KMS-11 (cell line): ENCODE data around the gene TIMM10.

Experiments used
- H2AFZ ChIP-seq: fragments of 200-600 bp; sonication (generic); 2 replicates; pipeline ENCODE4 v1.6.1; 2016; ENCODE audit warnings: antibody characterized with exemption, mixed run types, low read depth
- H3K27ac ChIP-seq: fragments of 200-600 bp; sonication (generic); 2 replicates; pipeline ENCODE4 v1.6.1; 2016; ENCODE audit warnings: mild to moderate bottlenecking, mixed run types
- H3K27me3 ChIP-seq: fragments of 200-600 bp; sonication (generic); 2 replicates; pipeline ENCODE4 v1.6.1; 2017; ENCODE audit warnings: mild to moderate bottlenecking, low read depth, mixed run types, moderate library complexity; ENCODE audit not compliant: insufficient read depth
- H3K36me3 ChIP-seq: fragments of 200-600 bp; sonication (generic); 2 replicates; pipeline ENCODE4 v1.6.1; 2017; ENCODE audit warnings: mild to moderate bottlenecking, mixed run types; ENCODE audit not compliant: insufficient read depth
- H3K4me1 ChIP-seq: fragments of 200-600 bp; sonication (generic); 2 replicates; pipeline ENCODE4 v1.6.1; 2016; ENCODE audit warnings: mild to moderate bottlenecking, low read depth, mixed run types; ENCODE audit not compliant: poor library complexity, severe bottlenecking
- H3K4me2 ChIP-seq: fragments of 200-600 bp; sonication (generic); 2 replicates; pipeline ENCODE4 v1.7.0; 2016; ENCODE audit warnings: mild to moderate bottlenecking, mixed run types
- H3K4me3 ChIP-seq: fragments of 200-600 bp; sonication (generic); IDR thresholded peaks from 2 replicates; pipeline ENCODE4 v1.6.1; 2017; ENCODE audit warnings: low read depth, low read length, mixed read lengths; ENCODE audit not compliant: insufficient read depth
- H3K79me2 ChIP-seq: fragments of 200-600 bp; sonication (generic); 2 replicates; pipeline ENCODE4 v1.6.1; 2016; ENCODE audit warnings: low read depth, mixed run types; ENCODE audit not compliant: insufficient read depth
- H3K9ac ChIP-seq: fragments of 200-600 bp; sonication (generic); 2 replicates; pipeline ENCODE4 v1.6.1; 2016; ENCODE audit warnings: mild to moderate bottlenecking, mixed run types
- H4K20me1 ChIP-seq: fragments of 200-600 bp; sonication (generic); 2 replicates; pipeline ENCODE4 v1.6.1; 2016; ENCODE audit warnings: mild to moderate bottlenecking, mixed run types; ENCODE audit not compliant: insufficient read depth
- TF ChIP-seq, protein P1 (sequence below): fragments of 200-600 bp; sonication (generic); conservative IDR thresholded peaks from 2 replicates; pipeline ENCODE4 v1.6.1; 2017; ENCODE audit warnings: low read depth, mild to moderate bottlenecking, antibody characterized with exemption, low read length, moderate library complexity, mixed read lengths

TIMM10 gene

GRCh38 chr11:57499983-57500461 is 30.5 kb downstream of the TIMM10 start:
- H3K27me3 ChIP-seq: no peaks in the 10 kb centered on the region
- H3K36me3 ChIP-seq: no peaks in the 10 kb centered on the region
- H3K4me3 ChIP-seq: no peak overlapping the region
- H3K79me2 ChIP-seq: no peaks in the 10 kb centered on the region
- no peaks in the 10 kb centered on the region for H4K20me1 ChIP-seq
- no peak overlapping the region for H3K4me2 ChIP-seq
- no peak overlapping the region for H3K9ac ChIP-seq
- H3K4me1 ChIP-seq: no peaks in the 10 kb centered on the region
- no peak overlapping the region for H2AFZ ChIP-seq
- H3K27ac ChIP-seq: no peak overlapping the region
- TF ChIP-seq, protein P1, sequence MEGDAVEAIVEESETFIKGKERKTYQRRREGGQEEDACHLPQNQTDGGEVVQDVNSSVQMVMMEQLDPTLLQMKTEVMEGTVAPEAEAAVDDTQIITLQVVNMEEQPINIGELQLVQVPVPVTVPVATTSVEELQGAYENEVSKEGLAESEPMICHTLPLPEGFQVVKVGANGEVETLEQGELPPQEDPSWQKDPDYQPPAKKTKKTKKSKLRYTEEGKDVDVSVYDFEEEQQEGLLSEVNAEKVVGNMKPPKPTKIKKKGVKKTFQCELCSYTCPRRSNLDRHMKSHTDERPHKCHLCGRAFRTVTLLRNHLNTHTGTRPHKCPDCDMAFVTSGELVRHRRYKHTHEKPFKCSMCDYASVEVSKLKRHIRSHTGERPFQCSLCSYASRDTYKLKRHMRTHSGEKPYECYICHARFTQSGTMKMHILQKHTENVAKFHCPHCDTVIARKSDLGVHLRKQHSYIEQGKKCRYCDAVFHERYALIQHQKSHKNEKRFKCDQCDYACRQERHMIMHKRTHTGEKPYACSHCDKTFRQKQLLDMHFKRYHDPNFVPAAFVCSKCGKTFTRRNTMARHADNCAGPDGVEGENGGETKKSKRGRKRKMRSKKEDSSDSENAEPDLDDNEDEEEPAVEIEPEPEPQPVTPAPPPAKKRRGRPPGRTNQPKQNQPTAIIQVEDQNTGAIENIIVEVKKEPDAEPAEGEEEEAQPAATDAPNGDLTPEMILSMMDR: no peak

DNA sequence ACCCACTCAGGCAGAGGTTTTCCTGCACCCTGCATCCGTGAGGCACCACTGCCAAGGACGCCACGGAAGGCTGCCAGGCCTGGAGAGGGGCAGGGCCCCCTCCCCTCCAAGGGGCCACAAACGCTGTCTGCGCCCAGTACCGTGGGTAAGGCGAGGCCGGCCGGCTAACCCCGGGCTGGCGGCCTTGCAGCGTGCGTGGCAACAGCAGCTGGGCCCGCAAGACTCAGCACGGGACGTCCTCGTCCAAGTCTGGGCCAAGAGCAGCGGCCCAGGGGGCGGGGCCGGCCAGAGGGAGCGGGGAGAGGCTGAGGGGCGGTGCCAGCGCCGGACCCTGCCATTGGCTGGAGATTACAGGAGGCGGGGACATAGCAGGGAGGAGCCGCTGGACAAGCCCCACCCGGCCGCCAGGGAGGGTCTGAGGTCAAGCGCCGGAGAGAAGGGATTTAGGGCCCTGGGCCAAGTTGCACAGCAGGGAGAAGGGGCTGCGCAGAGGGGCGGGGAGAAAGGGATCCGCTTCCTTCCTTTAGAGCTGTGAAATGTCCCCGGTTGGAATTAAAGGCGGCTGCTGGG is 31.1 kb downstream of the TIMM10 start:
- Histone ChIP-seq H3K79me2 (no peaks in the 10 kb centered on the region), H3K4me3 (no peak overlapping the region), H3K27me3 (no peaks in the 10 kb centered on the region), H3K4me1 (no peaks in the 10 kb centered on the region), H3K27ac (no peak overlapping the region), H4K20me1 (no peaks in the 10 kb centered on the region), H2AFZ (no peak overlapping the region), H3K9ac (no peak overlapping the region), H3K4me2 (no peak overlapping the region), H3K36me3 (no peaks in the 10 kb centered on the region)
- TF ChIP-seq, protein P1: no peak

- Histone ChIP-seq H3K4me1 (peaks cover 10% of the 10 kb centered on the region), H3K27ac (no peak overlapping the region)
These were observed 32.0 kb downstream of the TIMM10 start for GRCh38 chr11:57498540-57498939.

DNA sequence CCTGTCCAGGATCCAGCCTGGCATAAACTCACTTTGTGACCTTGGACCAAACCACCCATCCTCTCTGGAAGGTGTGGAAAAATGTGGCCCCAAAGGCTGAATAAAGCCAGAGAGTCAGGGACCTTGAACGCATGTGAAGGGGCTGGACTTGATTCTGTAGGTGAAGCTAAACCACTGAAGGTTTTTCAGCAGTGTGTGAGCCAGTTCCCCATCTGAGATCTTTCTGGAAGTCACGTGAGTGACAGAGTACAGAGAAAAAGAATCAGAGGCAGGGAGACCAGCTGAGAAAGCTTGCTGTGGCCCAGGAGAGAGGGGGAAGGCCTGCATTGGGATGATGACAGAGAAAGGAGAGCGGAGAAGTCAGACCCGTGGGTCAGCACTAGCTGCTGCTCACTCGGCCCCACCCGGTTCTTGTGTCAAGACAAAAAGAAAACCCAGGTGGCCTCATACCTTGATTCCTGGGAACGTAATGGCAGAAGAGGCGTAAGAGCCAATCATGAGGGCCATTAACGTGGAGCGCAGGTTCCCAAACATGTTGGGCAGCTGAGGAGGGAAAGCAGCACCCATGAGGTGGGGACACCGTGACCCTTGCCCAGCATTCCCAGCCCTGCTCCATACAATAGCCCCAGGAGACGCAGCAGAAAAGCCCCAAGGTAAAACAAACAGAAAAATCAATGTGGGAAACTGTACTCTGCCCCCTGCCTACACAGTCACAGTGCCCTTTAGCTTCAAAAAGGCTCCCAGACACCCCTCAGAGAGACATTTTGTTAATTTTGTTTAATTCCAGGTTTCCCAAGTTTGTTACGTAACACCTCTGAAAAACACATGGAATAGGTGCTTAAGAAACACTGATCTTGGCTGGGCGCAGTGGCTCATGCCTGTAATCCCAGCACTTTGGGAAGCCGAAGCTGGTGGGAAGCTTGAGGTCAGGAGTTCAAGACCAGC is 33.0 kb downstream of the TIMM10 start:
- H3K27me3 ChIP-seq: no peaks in the 10 kb centered on the region
- peaks cover 17% of the 10 kb centered on the region for H3K4me1 ChIP-seq
- no peak overlapping the region for H3K27ac ChIP-seq
- no peaks in the 10 kb centered on the region for H4K20me1 ChIP-seq
- no peak overlapping the region for H3K4me3 ChIP-seq
- H3K4me2 ChIP-seq: no peak overlapping the region
- H3K79me2 ChIP-seq: no peaks in the 10 kb centered on the region
- no peak overlapping the region for H2AFZ ChIP-seq
- H3K9ac ChIP-seq: no peak overlapping the region
- TF ChIP-seq, protein P1: no peak
- no peaks in the 10 kb centered on the region for H3K36me3 ChIP-seq

More at GRCh38 chr11:57498540-57498939, 32.0 kb downstream of the TIMM10 start:
- Histone ChIP-seq H4K20me1 (no peaks in the 10 kb centered on the region), H3K4me3 (no peak overlapping the region), H3K36me3 (no peaks in the 10 kb centered on the region), H3K79me2 (no peaks in the 10 kb centered on the region), H2AFZ (no peak overlapping the region), H3K4me2 (no peak overlapping the region), H3K9ac (no peak overlapping the region), H3K27me3 (no peaks in the 10 kb centered on the region)
- TF ChIP-seq, protein P1: no peak
